Breast epithelium (tissue), 3 donors: ENCODE measurements around the gene ZNF428.

Experiments used
- POLR2A ChIP-seq: fragments of 450-650 bp; IDR thresholded peaks from one replicate; pipeline ENCODE4 v1.6.1; 2016; ENCODE audit warnings: antibody characterized with exemption, mild to moderate bottlenecking, moderate library complexity
- TF ChIP-seq, protein P1 (sequence below), 3 donors: fragments of 450-650 bp; IDR thresholded peaks; one replicate each; pipeline ENCODE4 v1.5.1; 2016 to 2017; ENCODE audit warnings: antibody characterized with exemption in 3 of 3, mild to moderate bottlenecking in 3 of 3, moderate library complexity in 3 of 3

DNA sequence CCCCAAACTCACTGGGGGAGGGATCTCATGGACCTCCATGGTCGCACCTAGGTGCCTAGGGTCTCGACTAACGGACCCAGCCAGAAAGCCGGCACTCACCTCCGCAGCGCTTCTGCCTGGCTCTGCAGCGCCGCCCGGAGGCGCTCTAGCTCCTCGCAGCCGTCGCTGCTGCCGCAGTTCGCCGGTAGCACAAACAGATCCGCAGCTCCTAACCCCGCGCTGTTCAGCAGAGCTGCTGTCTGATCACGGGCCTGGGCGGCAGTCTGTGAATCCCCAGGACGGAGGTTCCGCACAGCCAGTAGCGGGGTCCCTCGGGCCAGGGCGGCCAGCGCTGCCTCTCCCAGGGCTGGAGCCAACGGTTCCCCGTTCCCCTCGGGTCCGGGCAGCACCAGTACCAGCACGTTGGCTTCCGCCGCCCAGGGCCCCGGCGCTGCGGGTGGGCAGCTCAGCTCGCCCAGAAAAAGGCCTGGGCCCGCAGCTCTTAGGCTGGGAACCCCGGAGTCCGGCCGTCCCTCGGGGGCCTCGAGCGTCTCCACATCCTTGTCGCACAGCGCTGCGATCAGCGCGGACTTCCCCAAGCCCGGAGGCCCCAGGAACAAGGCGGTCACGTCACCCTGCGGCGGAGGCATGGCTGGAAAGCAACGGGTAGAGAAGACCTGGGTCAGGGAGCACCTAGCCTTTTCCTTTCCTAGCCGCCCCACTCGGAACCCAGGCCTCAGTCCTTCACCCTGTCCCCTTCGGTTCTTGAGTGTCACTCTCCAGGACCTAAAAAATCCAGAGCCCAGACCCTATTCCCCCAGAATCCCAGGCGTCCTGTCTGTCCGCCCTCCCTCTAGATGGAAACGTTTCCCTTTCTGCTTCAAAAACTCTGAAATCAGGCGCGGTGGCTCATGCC, 24.5 kb downstream of the ZNF428 start:
- TF ChIP-seq, protein P1, sequence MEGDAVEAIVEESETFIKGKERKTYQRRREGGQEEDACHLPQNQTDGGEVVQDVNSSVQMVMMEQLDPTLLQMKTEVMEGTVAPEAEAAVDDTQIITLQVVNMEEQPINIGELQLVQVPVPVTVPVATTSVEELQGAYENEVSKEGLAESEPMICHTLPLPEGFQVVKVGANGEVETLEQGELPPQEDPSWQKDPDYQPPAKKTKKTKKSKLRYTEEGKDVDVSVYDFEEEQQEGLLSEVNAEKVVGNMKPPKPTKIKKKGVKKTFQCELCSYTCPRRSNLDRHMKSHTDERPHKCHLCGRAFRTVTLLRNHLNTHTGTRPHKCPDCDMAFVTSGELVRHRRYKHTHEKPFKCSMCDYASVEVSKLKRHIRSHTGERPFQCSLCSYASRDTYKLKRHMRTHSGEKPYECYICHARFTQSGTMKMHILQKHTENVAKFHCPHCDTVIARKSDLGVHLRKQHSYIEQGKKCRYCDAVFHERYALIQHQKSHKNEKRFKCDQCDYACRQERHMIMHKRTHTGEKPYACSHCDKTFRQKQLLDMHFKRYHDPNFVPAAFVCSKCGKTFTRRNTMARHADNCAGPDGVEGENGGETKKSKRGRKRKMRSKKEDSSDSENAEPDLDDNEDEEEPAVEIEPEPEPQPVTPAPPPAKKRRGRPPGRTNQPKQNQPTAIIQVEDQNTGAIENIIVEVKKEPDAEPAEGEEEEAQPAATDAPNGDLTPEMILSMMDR (IDR thresholded peaks at IDR 0.05) = peak; percentile 26 to 66 (median 41)
- TF ChIP-seq POLR2A = no peak
